ENCODE measurements around the gene ENTPD5.
"Not testable (repeated sequence)": the region's sequence is repeated elsewhere in the genome, so short reads cannot be mapped to it uniquely, and the experiment has no call there.

Gene ENTPD5

GRCh38 chr14:73945159-73945670 lies 73.9 kb downstream of the ENTPD5 start:
- in situ Hi-C loops (cut with HindIII; ENCODE audit: low sequenced_read_pairs), result no loop called here

GRCh38 chr14:73944432-73945158 lies 74.5 kb downstream of the ENTPD5 start:
- in situ Hi-C loops (cut with HindIII; ENCODE audit: low sequenced_read_pairs), result no loop called here

- in situ Hi-C loops (cut with HindIII; ENCODE audit: low sequenced_read_pairs), result no loop called here
These were observed 76.0 kb downstream of the ENTPD5 start for GRCh38 chr14:73943083-73943482.

GRCh38 chr14:73942180-73942579 lies 76.9 kb downstream of the ENTPD5 start:
- in situ Hi-C loops (cut with HindIII; ENCODE audit: low sequenced_read_pairs), result no loop called here

GRCh38 chr14:73937012-73937411 lies 82.1 kb downstream of the ENTPD5 start:
- in situ Hi-C loops (cut with HindIII; ENCODE audit: low sequenced_read_pairs), result no loop called here

DNA sequence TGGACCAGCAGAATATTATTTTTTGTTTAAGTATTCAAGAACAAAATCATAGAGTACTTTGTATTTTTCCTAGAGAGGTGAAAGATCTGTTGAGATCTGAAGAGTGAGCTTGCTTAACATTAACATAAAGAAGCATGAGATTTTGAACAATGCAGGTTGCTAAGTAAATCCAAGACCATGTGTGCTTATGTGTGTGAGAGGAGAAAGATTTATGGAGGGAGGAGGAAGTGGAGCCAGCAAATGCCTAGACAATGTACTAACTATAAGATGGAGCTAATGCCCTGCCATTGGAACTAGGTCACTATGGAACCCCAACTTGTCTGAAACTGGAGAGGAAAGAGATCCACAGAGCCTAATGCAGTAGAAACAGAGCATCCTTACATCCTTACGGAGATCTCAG lies 82.5 kb downstream of the ENTPD5 start:
- in situ Hi-C loops (cut with HindIII; ENCODE audit: low sequenced_read_pairs), result no loop called here

- in situ Hi-C loops (cut with HindIII; ENCODE audit: low sequenced_read_pairs), result no loop called here
These were observed 83.4 kb downstream of the ENTPD5 start for GRCh38 chr14:73935666-73936065.

GRCh38 chr14:73924337-73924736 lies 94.8 kb downstream of the ENTPD5 start:
- in situ Hi-C loops (cut with HindIII; ENCODE audit: low sequenced_read_pairs), result no loop called here

DNA sequence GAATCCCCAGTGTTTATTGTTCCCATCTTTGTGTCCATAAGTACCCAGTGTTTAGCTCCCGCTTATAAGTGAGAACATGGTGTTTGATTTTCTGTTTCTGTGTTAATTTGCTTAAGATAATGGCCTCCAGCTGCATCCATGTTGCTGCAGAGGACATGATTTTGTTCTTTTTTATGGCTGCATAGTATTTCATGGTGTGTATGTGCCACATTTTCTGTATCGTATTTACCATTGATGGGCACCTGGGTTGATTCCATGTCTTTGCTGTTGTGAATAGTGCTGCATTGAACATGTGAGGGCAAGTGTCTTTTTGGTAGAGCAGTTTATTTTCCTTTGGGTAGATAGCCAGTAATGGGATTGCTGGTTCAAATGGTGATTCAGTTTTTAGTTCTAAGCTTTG lies 99.6 kb downstream of the ENTPD5 start:
- in situ Hi-C loops (cut with HindIII; ENCODE audit: low sequenced_read_pairs), result not testable (repeated sequence)

DNA sequence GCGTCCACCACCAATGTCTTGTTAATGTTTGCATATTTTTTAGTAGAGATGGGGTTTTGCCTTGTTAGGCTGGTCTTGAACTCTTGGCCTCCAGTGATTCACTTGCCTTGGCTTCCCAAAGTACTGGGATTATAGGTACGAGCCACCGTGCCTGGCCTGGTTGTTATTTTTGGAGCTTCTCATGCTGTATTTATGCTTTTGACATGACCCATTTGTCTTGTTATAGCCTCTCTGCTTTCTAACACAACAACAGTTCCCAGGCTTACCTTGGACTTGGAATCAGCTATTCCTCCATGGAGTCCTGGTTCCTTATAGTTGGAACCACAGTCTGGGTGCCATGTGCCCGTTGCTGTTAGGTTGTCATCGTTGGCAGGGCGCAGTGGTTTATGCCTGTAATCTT lies 102.8 kb downstream of the ENTPD5 start:
- in situ Hi-C loops (cut with HindIII; ENCODE audit: low sequenced_read_pairs), result no loop called here

GRCh38 chr14:73913256-73913655 lies 105.8 kb downstream of the ENTPD5 start:
- in situ Hi-C loops (cut with HindIII; ENCODE audit: low sequenced_read_pairs), result no loop called here

GRCh38 chr14:73909681-73910080 lies 109.4 kb downstream of the ENTPD5 start:
- in situ Hi-C loops (cut with HindIII; ENCODE audit: low sequenced_read_pairs), result no loop called here
